Fibroblast of the aortic adventitia (primary cell): Measurements from ENCODE around the gene POFUT2. TPM values are rescaled to one million over a fixed set of nuclear protein-coding genes. Genes with fewer than 3 reads are reported as not detected.

Experiments
- DNase-seq: peaks from one replicate; pipeline ENCODE4 v3.0.0-alpha.2; 2010; ENCODE audit warnings: low read depth
- H3K4me3 ChIP-seq: 2 replicates; pipeline ENCODE4 v1.5.1; 2011; ENCODE audit warnings: low read depth, mild to moderate bottlenecking, control low read depth, low read length, moderate library complexity
- total RNA-seq: library from RNA; depleted of rRNA; stranded (reverse); fragments of >200 nt; gene quantifications from 2 replicates; pipeline ENCODE4 v1.2.3, GENCODE V29; 2012; ENCODE audit warnings: low replicate concordance
- TF ChIP-seq, protein P1 (sequence below): IDR thresholded peaks from 2 replicates; pipeline ENCODE4 v1.5.1; 2011; ENCODE audit warnings: mild to moderate bottlenecking, low read length, control low read depth, inconsistent platforms; ENCODE audit not compliant: insufficient read depth

POFUT2 gene
- total RNA-seq, 1 donor: 23.8 TPM

DNA sequence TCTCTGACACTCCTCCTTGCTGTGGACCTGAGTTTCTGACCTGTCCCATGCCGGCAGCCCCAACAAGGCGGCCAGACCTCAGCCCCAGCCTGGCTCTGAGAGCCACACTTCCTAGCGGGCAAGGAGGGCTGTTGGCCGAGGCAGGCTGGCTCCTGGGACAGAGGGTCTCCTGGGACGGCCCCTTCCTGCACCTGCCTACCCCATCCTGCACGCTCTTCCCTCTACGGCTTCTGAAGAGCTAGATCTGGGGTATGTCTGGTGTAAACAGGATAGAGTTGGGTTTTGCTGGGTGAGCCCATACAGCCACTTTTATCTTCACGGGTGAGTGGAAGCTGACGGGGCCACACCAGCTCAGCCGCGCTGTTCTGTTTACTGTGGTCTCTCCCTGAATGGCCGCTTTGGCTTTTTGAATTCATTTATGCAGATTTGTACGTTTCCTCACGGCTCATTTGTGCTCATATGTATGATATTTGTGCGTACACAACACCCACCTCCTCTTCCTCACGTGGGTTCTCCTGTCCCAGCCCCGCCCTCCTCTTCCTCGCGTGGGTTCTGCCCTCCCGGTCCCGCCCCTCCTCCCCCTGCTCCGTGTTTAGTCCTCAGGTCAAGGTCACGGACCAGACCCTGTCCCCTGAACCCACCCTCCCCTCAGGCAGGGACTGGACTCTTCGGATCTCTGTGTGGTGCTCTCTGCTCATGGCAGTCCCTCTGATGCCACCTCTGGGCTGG lies 34.7 kb upstream of the POFUT2 start:
- DNase-seq: no peak
- no peak overlapping the region for H3K4me3 ChIP-seq
- TF ChIP-seq, protein P1, sequence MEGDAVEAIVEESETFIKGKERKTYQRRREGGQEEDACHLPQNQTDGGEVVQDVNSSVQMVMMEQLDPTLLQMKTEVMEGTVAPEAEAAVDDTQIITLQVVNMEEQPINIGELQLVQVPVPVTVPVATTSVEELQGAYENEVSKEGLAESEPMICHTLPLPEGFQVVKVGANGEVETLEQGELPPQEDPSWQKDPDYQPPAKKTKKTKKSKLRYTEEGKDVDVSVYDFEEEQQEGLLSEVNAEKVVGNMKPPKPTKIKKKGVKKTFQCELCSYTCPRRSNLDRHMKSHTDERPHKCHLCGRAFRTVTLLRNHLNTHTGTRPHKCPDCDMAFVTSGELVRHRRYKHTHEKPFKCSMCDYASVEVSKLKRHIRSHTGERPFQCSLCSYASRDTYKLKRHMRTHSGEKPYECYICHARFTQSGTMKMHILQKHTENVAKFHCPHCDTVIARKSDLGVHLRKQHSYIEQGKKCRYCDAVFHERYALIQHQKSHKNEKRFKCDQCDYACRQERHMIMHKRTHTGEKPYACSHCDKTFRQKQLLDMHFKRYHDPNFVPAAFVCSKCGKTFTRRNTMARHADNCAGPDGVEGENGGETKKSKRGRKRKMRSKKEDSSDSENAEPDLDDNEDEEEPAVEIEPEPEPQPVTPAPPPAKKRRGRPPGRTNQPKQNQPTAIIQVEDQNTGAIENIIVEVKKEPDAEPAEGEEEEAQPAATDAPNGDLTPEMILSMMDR: no peak

- no peak for DNase-seq
- no peak overlapping the region for H3K4me3 ChIP-seq
- TF ChIP-seq, protein P1: no peak
Observed at GRCh38 chr21:45320261-45321025, 32.7 kb upstream of the POFUT2 start.

GRCh38 chr21:45319461-45320211 lies 31.9 kb upstream of the POFUT2 start:
- no peak overlapping the region for H3K4me3 ChIP-seq
- no peak for DNase-seq
- TF ChIP-seq, protein P1: no peak

DNA sequence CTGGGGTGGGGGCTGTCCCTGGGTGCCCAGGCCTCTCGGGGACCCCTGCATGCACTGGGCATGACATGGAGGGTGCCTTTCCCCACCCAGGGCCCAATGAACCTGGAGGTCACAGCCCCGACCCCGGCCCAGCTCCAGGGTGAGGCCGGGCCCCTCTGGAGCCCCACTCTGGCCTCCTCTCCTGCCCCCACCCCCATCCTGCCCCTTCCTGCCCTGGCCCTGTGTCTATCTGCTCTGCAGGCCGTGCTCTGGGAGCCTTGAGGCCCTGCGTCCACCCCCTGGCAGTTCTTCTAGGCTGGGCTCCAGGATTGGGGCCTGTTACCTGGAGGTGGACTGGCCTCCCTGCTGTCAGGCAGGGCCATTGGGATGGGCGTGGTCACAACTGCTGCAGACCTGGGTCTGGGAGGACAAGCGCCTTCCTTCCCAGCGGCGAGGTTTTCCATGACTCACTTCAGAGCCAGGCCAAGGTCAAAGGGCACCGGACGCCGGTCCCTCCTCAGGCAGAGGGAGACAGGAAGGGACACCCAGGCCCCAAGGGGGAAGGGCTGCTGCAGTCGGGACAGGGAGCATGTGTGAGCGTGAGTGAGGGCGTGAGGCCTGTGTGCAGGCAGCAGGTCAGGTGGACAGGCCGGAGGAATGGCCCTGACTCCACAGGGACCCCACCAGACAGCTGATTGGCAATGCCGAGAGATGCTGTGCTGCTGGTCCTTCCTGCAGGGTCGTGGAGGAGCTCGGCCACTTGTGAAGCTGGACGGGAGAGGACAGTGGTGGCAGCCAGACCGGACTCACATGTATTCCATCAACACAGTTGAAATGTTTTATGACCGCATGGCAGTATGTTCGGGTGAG lies 31.1 kb upstream of the POFUT2 start:
- H3K4me3 ChIP-seq: no peak overlapping the region
- DNase-seq: no peak
- TF ChIP-seq, protein P1: no peak

- TF ChIP-seq, protein P1: no peak
- DNase-seq: no peak
- H3K4me3 ChIP-seq: no peak overlapping the region
Observed at GRCh38 chr21:45318146-45318555, 30.5 kb upstream of the POFUT2 start.

GRCh38 chr21:45317398-45318145 lies 29.9 kb upstream of the POFUT2 start:
- peak; percentile 63 for DNase-seq
- H3K4me3 ChIP-seq: no peak overlapping the region
- TF ChIP-seq, protein P1: no peak
